ENCODE data around the gene TSPAN11.

GRCh38 chr12:31002361-31002725, 75.8 kb downstream of the TSPAN11 start:
- TF ChIP-seq EZH2 (IDR thresholded peaks at IDR 0.05; ENCODE audit: low read depth, low read length, severe bottlenecking) (no peak), SAP30 (IDR thresholded peaks at IDR 0.05; ENCODE audit: insufficient read depth, insufficient replicate concordance, low read length) (no peak), RFX5 (IDR thresholded peaks at IDR 0.05; ENCODE audit: borderline replicate concordance, low read depth, low read length) (no peak), POLR2A (IDR thresholded peaks at IDR 0.05; ENCODE audit: control extremely low read depth in 1 of 2, low read depth in 2 of 2, low read length in 2 of 2) (no peak), SP1 (IDR thresholded peaks at IDR 0.05; ENCODE audit: low read depth, low read length) (no peak), EGR1 (IDR thresholded peaks at IDR 0.05; ENCODE audit: borderline replicate concordance, low read depth, low read length) (no peak), CTCF (IDR thresholded peaks at IDR 0.05; ENCODE audit: control extremely low read depth in 1 of 3, insufficient read depth in 1 of 3, low read depth in 1 of 3, low read length in 3 of 3) (no peak), SP2 (IDR thresholded peaks at IDR 0.05; ENCODE audit: low read length) (no peak), MAX (IDR thresholded peaks at IDR 0.05) (no peak)

Data from H1 (cell line).